Measurements from ENCODE around the gene C12orf57.

Gene C12orf57

GRCh38 chr12:6982532-6982931 lies 38.7 kb downstream of the C12orf57 start:
- H3K27me3 Mint-ChIP-seq (ENCODE audit: low read depth), result no peaks in the 10 kb centered on the region
- peaks cover 33% of the 10 kb centered on the region for H3K36me3 Mint-ChIP-seq (ENCODE audit: low read depth)
- DNase-seq (ENCODE audit: low spot score), result no peak
- H3K4me3 Mint-ChIP-seq, result no peak overlapping the region
- H3K27ac Mint-ChIP-seq, result no peak overlapping the region
- H3K9me3 Mint-ChIP-seq, result no peaks in the 10 kb centered on the region
- H3K4me1 Mint-ChIP-seq (ENCODE audit: low read depth), result no peaks in the 10 kb centered on the region

- H3K36me3 Mint-ChIP-seq (ENCODE audit: low read depth), result peaks cover 20% of the 10 kb centered on the region
- no peak overlapping the region for H3K27ac Mint-ChIP-seq
- H3K4me3 Mint-ChIP-seq, result no peak overlapping the region
- no peaks in the 10 kb centered on the region for H3K4me1 Mint-ChIP-seq (ENCODE audit: low read depth)
- no peaks in the 10 kb centered on the region for H3K9me3 Mint-ChIP-seq
- no peak for DNase-seq (ENCODE audit: low spot score)
- no peaks in the 10 kb centered on the region for H3K27me3 Mint-ChIP-seq (ENCODE audit: low read depth)
These were observed 44.2 kb downstream of the C12orf57 start for GRCh38 chr12:6987956-6988553.
